K562 (cell line): ENCODE measurements around the gene SLC36A1. TPM values are rescaled to one million over a fixed set of nuclear protein-coding genes. Genes with fewer than 3 reads are reported as not detected.

ENCODE experiments used
- ATAC-seq: fragments of 200-7000 bp; cut with Tn5 transposase; 3 replicates; pipeline ENCODE4 v1.9.1; 2020; ENCODE audit warnings: moderate library complexity
- BruUV-seq: library from RNA; stranded (reverse); fragments of 400-500 nt; replicated peaks from 2 replicates; lab custom pipeline; 2021; lab: Mats Ljungman, UMichigan
- CTCF ChIA-PET: fragments of 300-600 bp; formaldehyde crosslinking; extraction: SDS; loops from one replicate; lab custom pipeline; 2021; ENCODE audit warnings: low intra/inter-chr PET ratio; lab: Yijun Ruan, JAX
- POLR2A ChIA-PET: fragments of 300-600, 350-650 bp; sonication (Branson Sonifier 250); formaldehyde crosslinking; extraction: SDS; loops from one replicate; lab custom pipeline; 2021; ENCODE audit warnings: antibody characterized with exemption, inconsistent platforms; lab: Yijun Ruan, JAX
- DNase-seq, 4 experiments: peaks; one replicate each; pipeline versions ENCODE4 v3.0.0 to v3.0.0-alpha.2; 2011 to 2018; ENCODE audit warnings: low spot score in 3 of 4, mixed read lengths in 3 of 4; ENCODE audit errors: extremely low read depth in 1 of 4
- FAIRE-seq: peaks from 2 replicates; lab custom pipeline; 2011; peaks lifted over from hg19 to GRCh38; lab: Jason Lieb, UNC
- H2AFZ ChIP-seq: 2 replicates; pipeline ENCODE4 v1.6.0; 2011; ENCODE audit warnings: low read depth, low read length, control low read depth, inconsistent platforms
- H3K27ac ChIP-seq: fragments of 200-600 bp; 3 replicates; pipeline ENCODE4 v1.8.0; 2011; ENCODE audit warnings: low read depth, mild to moderate bottlenecking, control low read depth, inconsistent platforms, low read length, moderate library complexity, mixed read lengths; ENCODE audit errors: extremely low read depth
- H3K27me3 ChIP-seq, 2 experiments: fragments of 300-600 bp in 1 of 2; 2 replicates in 1 of 2; 3 replicates in 1 of 2; pipeline versions ENCODE4 v1.6.0 to v1.8.0; 2011; ENCODE audit warnings: inconsistent platforms in 2 of 2, low read length in 2 of 2, mild to moderate bottlenecking in 1 of 2, mixed read lengths in 1 of 2, moderate library complexity in 1 of 2; ENCODE audit not compliant: control insufficient read depth in 2 of 2, insufficient read depth in 2 of 2
- H3K36me3 ChIP-seq: fragments of 300-600 bp; 3 replicates; pipeline ENCODE4 v1.8.0; 2011; ENCODE audit warnings: mild to moderate bottlenecking, low read length, inconsistent platforms; ENCODE audit not compliant: control insufficient read depth, insufficient read depth
- H3K4me1 ChIP-seq, 2 experiments: fragments of 200-600 bp in 1 of 2; replicated peaks in 1 of 2; 2 replicates in 1 of 2; 3 replicates in 1 of 2; pipeline versions ENCODE4 v1.5.1 to v1.8.0; 2011; ENCODE audit warnings: inconsistent platforms in 2 of 2, low read length in 2 of 2, mild to moderate bottlenecking in 1 of 2, mixed read lengths in 1 of 2, moderate library complexity in 1 of 2; ENCODE audit not compliant: control insufficient read depth in 2 of 2, insufficient read depth in 2 of 2
- H3K4me2 ChIP-seq: 2 replicates; pipeline ENCODE4 v1.6.1; 2011; ENCODE audit warnings: low read length, control low read depth, inconsistent platforms, mixed read lengths; ENCODE audit not compliant: insufficient read depth
- H3K4me3 ChIP-seq: fragments of 200-600 bp; sonication (generic), shearing (Covaris generic); 2 replicates; pipeline ENCODE4 v1.5.1; 2016; ENCODE audit warnings: control low read depth, inconsistent platforms
- H3K79me2 ChIP-seq: fragments of 200-600 bp; 3 replicates; pipeline ENCODE4 v1.8.0; 2011; ENCODE audit warnings: low read length, inconsistent platforms; ENCODE audit not compliant: control insufficient read depth, insufficient read depth
- H3K9ac ChIP-seq, 2 experiments: 2 replicates each; pipeline versions ENCODE4 v1.6.0 to v1.6.1; 2011; ENCODE audit warnings: low read depth in 2 of 2, low read length in 2 of 2, control low read depth in 1 of 2, inconsistent platforms in 1 of 2, mild to moderate bottlenecking in 1 of 2, mixed read lengths in 1 of 2; ENCODE audit not compliant: insufficient read depth in 1 of 2
- H3K9me1 ChIP-seq: one replicate; pipeline ENCODE4 v1.6.0; 2011; ENCODE audit warnings: inconsistent platforms, mild to moderate bottlenecking, low read length, moderate library complexity; ENCODE audit not compliant: control insufficient read depth, insufficient read depth
- H3K9me3 ChIP-seq: replicated peaks from 2 replicates; pipeline ENCODE4 v1.5.1; 2011; ENCODE audit warnings: low read depth, low read length, inconsistent platforms; ENCODE audit not compliant: control insufficient read depth, insufficient read depth
- H4K20me1 ChIP-seq: replicated peaks from 2 replicates; pipeline ENCODE4 v1.6.1; 2011; ENCODE audit warnings: low read length, inconsistent platforms, mixed read lengths; ENCODE audit not compliant: control insufficient read depth, insufficient read depth
- CREB3L1 ChIP-seq: fragments of 450-650 bp; IDR thresholded peaks from 2 replicates; pipeline ENCODE4 v1.6.1; 2014; ENCODE audit warnings: low read depth, mild to moderate bottlenecking, moderate library complexity, borderline replicate concordance
- HOMEZ ChIP-seq: fragments of 250-450 bp; sonication (Bioruptor Pico); IDR thresholded peaks from 2 replicates; pipeline ENCODE4 v1.4.0; 2020; ENCODE audit warnings: mild to moderate bottlenecking, moderate library complexity
- NR3C1 ChIP-seq: sonication (generic); formaldehyde crosslinking; IDR thresholded peaks from 2 replicates; pipeline ENCODE4 v1.8.1; 2022; ENCODE audit warnings: missing genetic modification reagents
- PCBP1 ChIP-seq: fragments of 200-400 bp; formaldehyde crosslinking; IDR thresholded peaks from 2 replicates; pipeline ENCODE4 v1.6.1; 2018; ENCODE audit warnings: mild to moderate bottlenecking, low read depth, low read length; ENCODE audit not compliant: poor library complexity, severe bottlenecking
- POLR3G ChIP-seq: IDR thresholded peaks from 2 replicates; pipeline ENCODE4 v1.6.1; 2011; ENCODE audit not compliant: insufficient read length, insufficient replicate concordance; ENCODE audit errors: extremely low read depth
- SAP30 ChIP-seq: fragments of 200-600 bp; sonication (generic); IDR thresholded peaks from 2 replicates; pipeline ENCODE4 v1.6.1; 2012; ENCODE audit warnings: borderline replicate concordance, low read depth, mild to moderate bottlenecking, moderate library complexity, low read length, control low read depth, inconsistent platforms; ENCODE audit not compliant: insufficient read depth, poor library complexity, severe bottlenecking
- SLC30A9 ChIP-seq: fragments of 250-450 bp; sonication (Bioruptor Pico); IDR thresholded peaks from 2 replicates; pipeline ENCODE4 v1.8.0; 2022; ENCODE audit warnings: mild to moderate bottlenecking, moderate library complexity
- SMARCA5 ChIP-seq: fragments of 450-650 bp; IDR thresholded peaks from 2 replicates; pipeline ENCODE4 v1.6.1; 2016
- SRSF1 ChIP-seq: fragments of 200-400 bp; formaldehyde crosslinking; IDR thresholded peaks from 2 replicates; pipeline ENCODE4 v1.6.1; 2017; ENCODE audit warnings: mild to moderate bottlenecking, low read depth, low read length, moderate library complexity
- ZBTB1 ChIP-seq: sonication (generic); formaldehyde crosslinking; IDR thresholded peaks from 2 replicates; pipeline ENCODE4 v1.8.1; 2023; ENCODE audit warnings: missing genetic modification reagents, low read depth, mild to moderate bottlenecking, borderline replicate concordance
- ZBTB8A ChIP-seq: fragments of 450-650 bp; IDR thresholded peaks from 2 replicates; pipeline ENCODE4 v1.6.1; 2018; ENCODE audit warnings: mild to moderate bottlenecking, moderate library complexity; ENCODE audit not compliant: partially characterized antibody
- WGBS: fragments of 100-300 bp; shearing (Covaris generic); methylation state at CpG from one replicate; pipeline ENCODE4 v1.1.6; 2016; ENCODE audit warnings: low coverage, mixed read lengths; ENCODE audit not compliant: insufficient coverage; ENCODE audit errors: missing lambda C conversion rate; 5-methylcytosine and 5-hydroxymethylcytosine counted together
- in situ Hi-C: fragments of 300-500 bp; cut with MboI; formaldehyde crosslinking; loops from 4 replicates; pipeline ENCODE4 v1.15.0; 2018; ENCODE audit warnings: inconsistent platforms, mixed read lengths
- intact Hi-C: fragments of 100-400 bp; cut with micrococcal nuclease; formaldehyde crosslinking; loops from 2 replicates; pipeline ENCODE4 v1.14.2; 2022
- polyA plus RNA-seq, 8 experiments: library from polyadenylated mRNA; depleted of rRNA in 4 of 8; stranded (reverse) in 5 of 8; unstranded in 3 of 8; fragments of >200 nt; fragmentation: Nextera tagmentation in 2 of 8; fragmentation: Illumina TruSeq in 1 of 8; extraction: Ambion mirVana in 2 of 8; extraction: Trizol in 1 of 8; gene quantifications; 2 replicates each; pipeline versions ENCODE4 v1.2.1 to v1.2.3, GENCODE V29; 2011 to 2014; ENCODE audit warnings: inconsistent platforms in 1 of 8, missing spikeins in 1 of 8
- total RNA-seq, 7 experiments: library from RNA; depleted of rRNA in 6 of 7; stranded (reverse); fragments of >200 nt in 6 of 7; fragmentation: Illumina TruSeq in 2 of 7; extraction: Trizol in 2 of 7; gene quantifications; 2 replicates each; pipeline versions ENCODE4 v1.2.1 to v1.2.3, GENCODE V29; 2011 to 2021; ENCODE audit warnings: low replicate concordance in 1 of 7
- TF ChIP-seq, protein P1 (sequence below), 2 experiments: fragments of 450-650 bp in 1 of 2; sonication (generic) in 1 of 2; formaldehyde crosslinking; conservative IDR thresholded peaks; 2 replicates each; pipeline versions ENCODE4 v1.4.0 to v1.8.1; 2020 to 2022; ENCODE audit warnings: mild to moderate bottlenecking in 1 of 2, missing genetic modification reagents in 1 of 2
- TF ChIP-seq, protein P2 (sequence below): fragments of 200-800 bp; sonication (Bioruptor generic); IDR thresholded peaks from 2 replicates; pipeline ENCODE4 v1.6.1; 2016; ENCODE audit warnings: missing genetic modification characterization, missing compliant biosample characterization

The SLC36A1 gene
- total and polyA plus RNA-seq, 9 of the 15 experiments (the other 6 are each of a cell fraction or from before 2014, with no cell fraction given), result 1.6 to 8.4 (median 4.6) TPM

GRCh38 chr5:151430731-151431130 lies 16.7 kb upstream of the SLC36A1 start:
- H3K9me3 ChIP-seq, result no peaks in the 10 kb centered on the region
- in situ Hi-C loops, result no loop called here
- ChIA-PET POLR2A (interaction anchor here (0.6 kb wide), 1 partner anchor 11 kb away, joined by 3 read pairs; no protein-coding TSS in a partner anchor), CTCF (no interaction called here)
- DNase-seq (no peak), FAIRE-seq (no peak), ATAC-seq (no peak)
- no peak overlapping the region for H2AFZ ChIP-seq
- no peaks in the 10 kb centered on the region for H3K9me1 ChIP-seq
- no peak overlapping the region for H3K9ac ChIP-seq
- no peaks in the 10 kb centered on the region for H3K4me1 ChIP-seq
- H3K36me3 ChIP-seq, result no peaks in the 10 kb centered on the region
- no TSS peak for BruUV-seq
- WGBS, result 6% methylated on average over 1 of the region's 1 CpG
- H3K4me3 ChIP-seq, result no peak overlapping the region
- no peak overlapping the region for H3K27ac ChIP-seq
- no peaks in the 10 kb centered on the region for H3K79me2 ChIP-seq
- H3K27me3 ChIP-seq, result peaks cover 0 to 6% of the 10 kb centered on the region in 2 experiments; a peak in 1 of 5 replicates
- H4K20me1 ChIP-seq, result no peaks in the 10 kb centered on the region
- intact Hi-C loops, result no loop called here
- H3K4me2 ChIP-seq, result no peak overlapping the region
- TF ChIP-seq SAP30, result no peak
- TF ChIP-seq ZBTB1 (CRISPR knock-in tag), result no peak
- TF ChIP-seq SLC30A9, result no peak
- no peak for TF ChIP-seq SRSF1
- TF ChIP-seq SMARCA5, result no peak
- no peak for TF ChIP-seq ZBTB8A
- TF ChIP-seq NR3C1, result no peak
- TF ChIP-seq, protein P1, sequence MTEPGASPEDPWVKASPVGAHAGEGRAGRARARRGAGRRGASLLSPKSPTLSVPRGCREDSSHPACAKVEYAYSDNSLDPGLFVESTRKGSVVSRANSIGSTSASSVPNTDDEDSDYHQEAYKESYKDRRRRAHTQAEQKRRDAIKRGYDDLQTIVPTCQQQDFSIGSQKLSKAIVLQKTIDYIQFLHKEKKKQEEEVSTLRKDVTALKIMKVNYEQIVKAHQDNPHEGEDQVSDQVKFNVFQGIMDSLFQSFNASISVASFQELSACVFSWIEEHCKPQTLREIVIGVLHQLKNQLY (CRISPR knock-in tag; conservative IDR thresholded peaks at IDR 0.05), result no peak
- TF ChIP-seq CREB3L1, result no peak
- no peak for TF ChIP-seq POLR3G
- TF ChIP-seq, protein P2, sequence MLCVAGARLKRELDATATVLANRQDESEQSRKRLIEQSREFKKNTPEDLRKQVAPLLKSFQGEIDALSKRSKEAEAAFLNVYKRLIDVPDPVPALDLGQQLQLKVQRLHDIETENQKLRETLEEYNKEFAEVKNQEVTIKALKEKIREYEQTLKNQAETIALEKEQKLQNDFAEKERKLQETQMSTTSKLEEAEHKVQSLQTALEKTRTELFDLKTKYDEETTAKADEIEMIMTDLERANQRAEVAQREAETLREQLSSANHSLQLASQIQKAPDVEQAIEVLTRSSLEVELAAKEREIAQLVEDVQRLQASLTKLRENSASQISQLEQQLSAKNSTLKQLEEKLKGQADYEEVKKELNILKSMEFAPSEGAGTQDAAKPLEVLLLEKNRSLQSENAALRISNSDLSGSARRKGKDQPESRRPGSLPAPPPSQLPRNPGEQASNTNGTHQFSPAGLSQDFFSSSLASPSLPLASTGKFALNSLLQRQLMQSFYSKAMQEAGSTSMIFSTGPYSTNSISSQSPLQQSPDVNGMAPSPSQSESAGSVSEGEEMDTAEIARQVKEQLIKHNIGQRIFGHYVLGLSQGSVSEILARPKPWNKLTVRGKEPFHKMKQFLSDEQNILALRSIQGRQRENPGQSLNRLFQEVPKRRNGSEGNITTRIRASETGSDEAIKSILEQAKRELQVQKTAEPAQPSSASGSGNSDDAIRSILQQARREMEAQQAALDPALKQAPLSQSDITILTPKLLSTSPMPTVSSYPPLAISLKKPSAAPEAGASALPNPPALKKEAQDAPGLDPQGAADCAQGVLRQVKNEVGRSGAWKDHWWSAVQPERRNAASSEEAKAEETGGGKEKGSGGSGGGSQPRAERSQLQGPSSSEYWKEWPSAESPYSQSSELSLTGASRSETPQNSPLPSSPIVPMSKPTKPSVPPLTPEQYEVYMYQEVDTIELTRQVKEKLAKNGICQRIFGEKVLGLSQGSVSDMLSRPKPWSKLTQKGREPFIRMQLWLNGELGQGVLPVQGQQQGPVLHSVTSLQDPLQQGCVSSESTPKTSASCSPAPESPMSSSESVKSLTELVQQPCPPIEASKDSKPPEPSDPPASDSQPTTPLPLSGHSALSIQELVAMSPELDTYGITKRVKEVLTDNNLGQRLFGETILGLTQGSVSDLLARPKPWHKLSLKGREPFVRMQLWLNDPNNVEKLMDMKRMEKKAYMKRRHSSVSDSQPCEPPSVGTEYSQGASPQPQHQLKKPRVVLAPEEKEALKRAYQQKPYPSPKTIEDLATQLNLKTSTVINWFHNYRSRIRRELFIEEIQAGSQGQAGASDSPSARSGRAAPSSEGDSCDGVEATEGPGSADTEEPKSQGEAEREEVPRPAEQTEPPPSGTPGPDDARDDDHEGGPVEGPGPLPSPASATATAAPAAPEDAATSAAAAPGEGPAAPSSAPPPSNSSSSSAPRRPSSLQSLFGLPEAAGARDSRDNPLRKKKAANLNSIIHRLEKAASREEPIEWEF (CRISPR knock-in tag), result no peak
- TF ChIP-seq PCBP1, result no peak
- TF ChIP-seq HOMEZ (CRISPR knock-in tag), result no peak
